Panc1 (cell line): ENCODE measurements around the gene RXRB. TPM values are rescaled to one million over a fixed set of nuclear protein-coding genes. Genes with fewer than 3 reads are reported as not detected.
A peak's percentile ranks its signal among the peaks of the same experiment; 100 is the strongest.

Source experiments
- ATAC-seq: fragments of 200-7000 bp; cut with Tn5 transposase; 2 replicates; pipeline ENCODE4 v1.9.1; 2020; ENCODE audit warnings: mild to moderate bottlenecking, moderate library complexity
- BruUV-seq: library from RNA; stranded (reverse); fragments of 400-500 nt; replicated peaks from 2 replicates; lab custom pipeline; 2021; lab: Mats Ljungman, UMichigan
- CTCF ChIA-PET: fragments of 300-600 bp; sonication (Branson Sonifier 250); formaldehyde crosslinking; loops from one replicate; lab custom pipeline; 2022; ENCODE audit warnings: antibody characterized with exemption; lab: Charles Lee
- POLR2A ChIA-PET: fragments of 300-600 bp; sonication (Branson Sonifier 250); formaldehyde crosslinking; loops from one replicate; lab custom pipeline; 2022; ENCODE audit warnings: antibody characterized with exemption; lab: Charles Lee
- DNase-seq: peaks from one replicate; pipeline ENCODE4 v3.0.0-alpha.2; 2010; ENCODE audit warnings: low read depth, low spot score
- H3K27ac ChIP-seq: 2 replicates; pipeline ENCODE4 v1.5.1; 2011; ENCODE audit warnings: mild to moderate bottlenecking, low read length, inconsistent platforms
- H3K27me3 ChIP-seq: fragments of 200-500 bp; sonication (Bioruptor generic); 2 replicates; pipeline ENCODE4 v1.6.0; 2014; ENCODE audit warnings: low read length, inconsistent platforms; ENCODE audit not compliant: control insufficient read depth, insufficient read depth
- H3K36me3 ChIP-seq: fragments of 200-500 bp; sonication (Bioruptor generic); 2 replicates; pipeline ENCODE4 v1.5.1; 2014; ENCODE audit warnings: inconsistent platforms, mild to moderate bottlenecking, low read length, moderate library complexity; ENCODE audit not compliant: control insufficient read depth, insufficient read depth
- H3K4me1 ChIP-seq: 2 replicates; pipeline ENCODE4 v1.5.1; 2011; ENCODE audit warnings: inconsistent platforms, mild to moderate bottlenecking, low read length, moderate library complexity; ENCODE audit not compliant: control insufficient read depth, insufficient read depth
- H3K4me3 ChIP-seq, 2 experiments: 2 replicates each; pipeline ENCODE4 v1.5.1; 2011 to 2012; ENCODE audit warnings: low read depth in 2 of 2, low read length in 2 of 2, mild to moderate bottlenecking in 2 of 2, inconsistent platforms in 1 of 2, moderate library complexity in 1 of 2
- H3K9me3 ChIP-seq: fragments of 200-500 bp; sonication (Bioruptor generic); 2 replicates; pipeline ENCODE4 v1.5.1; 2014; ENCODE audit warnings: low read depth, mild to moderate bottlenecking, inconsistent platforms, low read length, moderate library complexity; ENCODE audit not compliant: control insufficient read depth, insufficient read depth
- POLR2AphosphoS5 ChIP-seq: IDR thresholded peaks from 2 replicates; pipeline ENCODE4 v1.6.1; 2012; ENCODE audit warnings: mild to moderate bottlenecking, low read depth, low read length, moderate library complexity
- REST ChIP-seq, 2 experiments: IDR thresholded peaks; 2 replicates each; pipeline ENCODE4 v1.6.1; 2011 to 2012; ENCODE audit warnings: low read depth in 2 of 2, control low read depth in 1 of 2, low read length in 1 of 2, mild to moderate bottlenecking in 1 of 2, moderate library complexity in 1 of 2; ENCODE audit not compliant: insufficient read depth in 1 of 2
- SIN3A ChIP-seq: IDR thresholded peaks from 2 replicates; pipeline ENCODE4 v1.6.1; 2012; ENCODE audit warnings: low read depth, mild to moderate bottlenecking, low read length, moderate library complexity, borderline replicate concordance; ENCODE audit not compliant: insufficient read depth
- TCF7L2 ChIP-seq: IDR thresholded peaks from 2 replicates; pipeline ENCODE4 v1.6.1; 2011; ENCODE audit warnings: mild to moderate bottlenecking, low read depth, low read length, inconsistent platforms
- in situ Hi-C: cut with HindIII; loops from 2 replicates; pipeline ENCODE4 v1.10.0; 2016; ENCODE audit warnings: low sequenced_read_pairs, low pct_unique_long_range_greater_than_20kb
- intact Hi-C: fragments of 100-400 bp; cut with micrococcal nuclease; formaldehyde crosslinking; loops from one replicate; pipeline ENCODE4 v1.10.0; 2022; ENCODE audit not compliant: unreplicated experiment
- total RNA-seq: library from RNA; stranded (reverse); gene quantifications from one replicate; pipeline ENCODE4 v1.2.1, GENCODE V29; 2021; ENCODE audit not compliant: unreplicated experiment
- TF ChIP-seq, protein P1 (sequence below): fragments of 450-650 bp; IDR thresholded peaks from 2 replicates; pipeline ENCODE4 v1.5.1; 2017; ENCODE audit warnings: mild to moderate bottlenecking

RXRB gene
- total RNA-seq, 1 experiment from 2014 or later = 27.4 TPM

DNA sequence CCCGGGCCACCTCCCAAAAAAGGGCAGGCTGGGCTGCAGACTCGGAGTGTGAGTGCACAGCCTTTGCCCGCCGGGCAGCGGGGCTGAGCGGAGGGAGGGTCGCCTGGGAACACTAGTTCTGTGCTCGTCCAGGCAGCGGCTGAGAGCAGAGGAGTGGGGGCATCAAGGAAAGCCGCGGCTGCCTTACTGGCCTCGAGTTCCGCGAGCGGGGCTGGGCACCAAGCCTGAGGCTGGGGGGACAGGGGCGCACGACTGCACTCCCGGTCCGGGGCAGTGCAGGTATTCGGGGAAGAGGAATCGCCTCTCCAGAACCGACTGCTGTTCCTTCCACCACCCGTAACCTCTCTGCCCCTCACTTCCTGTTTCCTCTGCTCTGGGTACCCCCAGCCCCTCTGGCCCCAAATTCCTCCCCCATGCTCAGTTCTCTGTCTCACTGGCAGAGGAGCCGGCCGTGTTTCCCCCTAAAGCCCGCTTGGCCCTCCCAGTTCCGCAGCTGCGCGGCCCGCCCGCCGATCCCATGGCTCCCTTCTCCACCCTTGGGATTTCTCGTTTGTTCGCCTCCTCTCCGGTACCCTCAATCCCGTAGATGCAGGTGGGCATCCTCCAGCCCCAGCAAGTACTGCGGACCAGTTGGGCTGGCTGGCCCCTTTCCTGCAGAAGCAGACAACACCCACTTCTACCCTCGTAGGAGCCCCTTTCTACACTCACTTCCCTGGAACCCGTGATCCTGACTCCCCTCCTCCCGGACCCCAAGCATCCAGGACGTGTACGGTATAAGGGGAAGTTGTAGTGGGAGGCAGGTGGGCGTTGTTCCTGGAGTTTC, 12.9 kb upstream of the RXRB start:
- ATAC-seq (peak; percentile 47), DNase-seq (no peak)
- no peaks in the 10 kb centered on the region for H3K36me3 ChIP-seq
- peak overlapping the region; percentile 51 to 57 for H3K4me3 ChIP-seq
- CTCF ChIA-PET = no interaction called here
- intact Hi-C loops (no loop called here), in situ Hi-C loops (no loop called here)
- H3K27ac ChIP-seq = peak overlapping the region; percentile 77
- H3K9me3 ChIP-seq = no peaks in the 10 kb centered on the region
- H3K4me1 ChIP-seq = peaks cover 14% of the 10 kb centered on the region
- POLR2A ChIA-PET = no interaction called here
- no peaks in the 10 kb centered on the region for H3K27me3 ChIP-seq
- TF ChIP-seq SIN3A (peak; percentile 20; the same call in 1 of the 2 replicates), REST (IDR thresholded peaks at IDR 0.05; ENCODE audit: insufficient read depth in 1 of 2, low read depth in 2 of 2, low read length in 1 of 2) (no peak), POLR2AphosphoS5 (peak; percentile 59)
- no TSS peak for BruUV-seq

DNA sequence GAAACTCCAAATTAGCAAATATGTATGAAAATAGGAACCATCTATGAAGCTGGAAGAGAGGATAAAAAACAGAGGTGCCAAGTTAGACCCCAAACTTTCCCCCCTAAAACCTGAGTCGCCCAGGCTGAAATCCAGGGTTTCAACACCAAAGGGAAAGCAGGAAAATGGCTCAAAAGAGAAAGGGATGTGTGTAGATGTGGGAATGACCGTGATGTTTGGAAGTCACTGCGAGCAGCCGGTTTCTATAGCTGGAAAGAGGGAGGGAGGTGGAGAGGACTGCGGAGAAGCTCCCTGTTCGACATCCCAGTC, 12.3 kb upstream of the RXRB start:
- ChIA-PET POLR2A (interaction anchor here (0.5 kb wide), 1 partner anchor 176 kb away, joined by 4 read pairs; no protein-coding TSS in a partner anchor), CTCF (no interaction called here)
- H3K4me1 ChIP-seq = peaks cover 14% of the 10 kb centered on the region
- TF ChIP-seq TCF7L2 (no peak), REST (IDR thresholded peaks at IDR 0.05; ENCODE audit: insufficient read depth in 1 of 2, low read depth in 2 of 2, low read length in 1 of 2) (no peak), POLR2AphosphoS5 (no peak; the same call in 1 of the 2 replicates), SIN3A (no peak)
- TF ChIP-seq, protein P1, sequence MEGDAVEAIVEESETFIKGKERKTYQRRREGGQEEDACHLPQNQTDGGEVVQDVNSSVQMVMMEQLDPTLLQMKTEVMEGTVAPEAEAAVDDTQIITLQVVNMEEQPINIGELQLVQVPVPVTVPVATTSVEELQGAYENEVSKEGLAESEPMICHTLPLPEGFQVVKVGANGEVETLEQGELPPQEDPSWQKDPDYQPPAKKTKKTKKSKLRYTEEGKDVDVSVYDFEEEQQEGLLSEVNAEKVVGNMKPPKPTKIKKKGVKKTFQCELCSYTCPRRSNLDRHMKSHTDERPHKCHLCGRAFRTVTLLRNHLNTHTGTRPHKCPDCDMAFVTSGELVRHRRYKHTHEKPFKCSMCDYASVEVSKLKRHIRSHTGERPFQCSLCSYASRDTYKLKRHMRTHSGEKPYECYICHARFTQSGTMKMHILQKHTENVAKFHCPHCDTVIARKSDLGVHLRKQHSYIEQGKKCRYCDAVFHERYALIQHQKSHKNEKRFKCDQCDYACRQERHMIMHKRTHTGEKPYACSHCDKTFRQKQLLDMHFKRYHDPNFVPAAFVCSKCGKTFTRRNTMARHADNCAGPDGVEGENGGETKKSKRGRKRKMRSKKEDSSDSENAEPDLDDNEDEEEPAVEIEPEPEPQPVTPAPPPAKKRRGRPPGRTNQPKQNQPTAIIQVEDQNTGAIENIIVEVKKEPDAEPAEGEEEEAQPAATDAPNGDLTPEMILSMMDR = no peak
- H3K4me3 ChIP-seq = peak overlapping the region; percentile 51 to 57
- H3K27ac ChIP-seq = peak overlapping the region; percentile 77
- no TSS peak for BruUV-seq
- in situ Hi-C loops = no loop called here
- no peaks in the 10 kb centered on the region for H3K27me3 ChIP-seq
- ATAC-seq (no peak), DNase-seq (no peak)
- intact Hi-C loops = no loop called here
- H3K9me3 ChIP-seq = no peaks in the 10 kb centered on the region
- no peaks in the 10 kb centered on the region; the same call in 1 of the 2 replicates for H3K36me3 ChIP-seq
